DOHH2 (cell line): ENCODE data around the gene TRAF5.
A peak's percentile ranks its signal among the peaks of the same experiment; 100 is the strongest.

ENCODE experiments used
- H3F3A ChIP-seq: fragments of 200-600 bp; sonication (generic), shearing (Covaris generic); 2 replicates; pipeline ENCODE4 v1.6.0; 2016; ENCODE audit warnings: antibody characterized with exemption, mild to moderate bottlenecking; ENCODE audit not compliant: control insufficient read depth, insufficient read depth
- H3K27ac ChIP-seq: fragments of 200-600 bp; sonication (generic); 2 replicates; pipeline ENCODE4 v1.5.1; 2014; ENCODE audit warnings: low read depth, mild to moderate bottlenecking, low read length, moderate library complexity
- H3K27me3 ChIP-seq: fragments of 200-600 bp; sonication (generic); 2 replicates; pipeline ENCODE4 v1.6.1; 2014; ENCODE audit warnings: mild to moderate bottlenecking, low read length, mixed read lengths; ENCODE audit not compliant: control insufficient read depth
- H3K36me3 ChIP-seq: fragments of 200-600 bp; sonication (generic); 2 replicates; pipeline ENCODE4 v1.6.1; 2014; ENCODE audit warnings: mild to moderate bottlenecking, low read length, moderate library complexity, mixed read lengths; ENCODE audit not compliant: control insufficient read depth
- H3K4me1 ChIP-seq: fragments of 200-600 bp; sonication (generic); 2 replicates; pipeline ENCODE4 v1.6.1; 2014; ENCODE audit warnings: mild to moderate bottlenecking, low read length, mixed read lengths; ENCODE audit not compliant: control insufficient read depth
- H3K4me2 ChIP-seq: fragments of 200-600 bp; sonication (generic); 2 replicates; pipeline ENCODE4 v1.6.0; 2014; ENCODE audit warnings: mild to moderate bottlenecking, low read length, moderate library complexity
- H3K4me3 ChIP-seq: fragments of 200-600 bp; sonication (generic); 2 replicates; pipeline ENCODE4 v1.5.1; 2014; ENCODE audit warnings: mild to moderate bottlenecking, low read length, mixed read lengths
- H3K79me2 ChIP-seq: fragments of 200-600 bp; sonication (generic); 2 replicates; pipeline ENCODE4 v1.6.1; 2014; ENCODE audit warnings: mild to moderate bottlenecking, low read length, mixed read lengths; ENCODE audit not compliant: control insufficient read depth
- H3K9me2 ChIP-seq: fragments of 200-600 bp; sonication (generic); replicated peaks from 2 replicates; pipeline ENCODE4 v1.6.1; 2014; ENCODE audit warnings: mild to moderate bottlenecking, low read length, mixed read lengths; ENCODE audit not compliant: control insufficient read depth
- H3K9me3 ChIP-seq: fragments of 200-600 bp; sonication (generic); 2 replicates; pipeline ENCODE4 v1.6.1; 2014; ENCODE audit warnings: antibody characterized with exemption, low read length, mixed read lengths; ENCODE audit not compliant: control insufficient read depth, insufficient read depth
- H4K20me1 ChIP-seq: fragments of 200-600 bp; sonication (generic); 2 replicates; pipeline ENCODE4 v1.6.0; 2014; ENCODE audit warnings: low read depth, mild to moderate bottlenecking, antibody characterized with exemption, low read length, moderate library complexity; ENCODE audit not compliant: control insufficient read depth, insufficient read depth
- EZH2phosphoT487 ChIP-seq: fragments of 200-600 bp; sonication (generic); IDR thresholded peaks from 2 replicates; pipeline ENCODE4 v1.6.1; 2017; ENCODE audit warnings: borderline replicate concordance, mild to moderate bottlenecking, antibody characterized with exemption, low read length, moderate library complexity, mixed read lengths
- TF ChIP-seq, protein P1 (sequence below): fragments of 200-600 bp; sonication (generic); IDR thresholded peaks from one replicate; pipeline ENCODE4 v1.5.1; 2014; ENCODE audit warnings: antibody characterized with exemption, mild to moderate bottlenecking, low read depth, low read length; ENCODE audit not compliant: poor library complexity, severe bottlenecking

TRAF5 gene

DNA sequence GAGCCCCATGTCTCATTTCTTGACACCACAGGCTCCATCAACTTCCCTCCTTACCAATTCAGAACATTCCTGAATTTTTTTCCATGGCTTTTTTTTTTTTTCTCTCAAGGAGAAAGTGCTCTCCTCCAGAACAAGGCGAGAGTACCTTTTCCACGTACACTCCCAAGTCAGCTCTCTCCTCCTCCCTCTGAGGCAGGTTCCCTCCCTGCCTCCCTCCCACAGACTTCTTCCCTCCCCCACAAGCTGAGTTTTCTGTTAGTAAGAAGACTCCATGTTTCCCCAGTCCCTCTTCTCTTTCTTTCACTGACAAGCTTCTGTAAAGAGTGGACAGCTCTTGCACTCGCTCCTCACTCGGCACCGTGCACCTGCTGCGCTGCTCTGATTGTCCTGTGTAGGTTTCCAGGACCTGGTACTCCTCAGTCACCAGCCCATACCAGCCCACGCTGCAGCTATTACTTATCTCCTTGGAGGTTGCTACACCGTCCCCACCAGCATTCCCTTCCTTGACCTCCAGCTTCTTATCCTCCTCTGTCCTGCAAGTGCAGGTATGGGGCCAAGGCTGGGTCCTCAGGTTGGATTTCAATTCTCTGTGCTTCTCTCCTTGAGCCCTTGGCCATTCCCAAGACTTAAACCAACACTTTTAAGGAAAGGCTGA, 3.8 kb downstream of the TRAF5 start:
- TF ChIP-seq, protein P1, sequence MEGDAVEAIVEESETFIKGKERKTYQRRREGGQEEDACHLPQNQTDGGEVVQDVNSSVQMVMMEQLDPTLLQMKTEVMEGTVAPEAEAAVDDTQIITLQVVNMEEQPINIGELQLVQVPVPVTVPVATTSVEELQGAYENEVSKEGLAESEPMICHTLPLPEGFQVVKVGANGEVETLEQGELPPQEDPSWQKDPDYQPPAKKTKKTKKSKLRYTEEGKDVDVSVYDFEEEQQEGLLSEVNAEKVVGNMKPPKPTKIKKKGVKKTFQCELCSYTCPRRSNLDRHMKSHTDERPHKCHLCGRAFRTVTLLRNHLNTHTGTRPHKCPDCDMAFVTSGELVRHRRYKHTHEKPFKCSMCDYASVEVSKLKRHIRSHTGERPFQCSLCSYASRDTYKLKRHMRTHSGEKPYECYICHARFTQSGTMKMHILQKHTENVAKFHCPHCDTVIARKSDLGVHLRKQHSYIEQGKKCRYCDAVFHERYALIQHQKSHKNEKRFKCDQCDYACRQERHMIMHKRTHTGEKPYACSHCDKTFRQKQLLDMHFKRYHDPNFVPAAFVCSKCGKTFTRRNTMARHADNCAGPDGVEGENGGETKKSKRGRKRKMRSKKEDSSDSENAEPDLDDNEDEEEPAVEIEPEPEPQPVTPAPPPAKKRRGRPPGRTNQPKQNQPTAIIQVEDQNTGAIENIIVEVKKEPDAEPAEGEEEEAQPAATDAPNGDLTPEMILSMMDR: no peak
- TF ChIP-seq EZH2phosphoT487: no peak
- Histone ChIP-seq H3K9me2 (no peaks in the 10 kb centered on the region), H3K27me3 (no peaks in the 10 kb centered on the region), H3K4me3 (peak overlapping the region; percentile 88), H3K27ac (peak overlapping the region; percentile 87), H4K20me1 (no peaks in the 10 kb centered on the region), H3K9me3 (no peaks in the 10 kb centered on the region), H3F3A (peaks cover 5% of the 10 kb centered on the region), H3K4me1 (peaks cover 92% of the 10 kb centered on the region), H3K4me2 (peak overlapping the region; percentile 91), H3K36me3 (peaks cover 20% of the 10 kb centered on the region), H3K79me2 (peaks cover 91% of the 10 kb centered on the region)

DNA sequence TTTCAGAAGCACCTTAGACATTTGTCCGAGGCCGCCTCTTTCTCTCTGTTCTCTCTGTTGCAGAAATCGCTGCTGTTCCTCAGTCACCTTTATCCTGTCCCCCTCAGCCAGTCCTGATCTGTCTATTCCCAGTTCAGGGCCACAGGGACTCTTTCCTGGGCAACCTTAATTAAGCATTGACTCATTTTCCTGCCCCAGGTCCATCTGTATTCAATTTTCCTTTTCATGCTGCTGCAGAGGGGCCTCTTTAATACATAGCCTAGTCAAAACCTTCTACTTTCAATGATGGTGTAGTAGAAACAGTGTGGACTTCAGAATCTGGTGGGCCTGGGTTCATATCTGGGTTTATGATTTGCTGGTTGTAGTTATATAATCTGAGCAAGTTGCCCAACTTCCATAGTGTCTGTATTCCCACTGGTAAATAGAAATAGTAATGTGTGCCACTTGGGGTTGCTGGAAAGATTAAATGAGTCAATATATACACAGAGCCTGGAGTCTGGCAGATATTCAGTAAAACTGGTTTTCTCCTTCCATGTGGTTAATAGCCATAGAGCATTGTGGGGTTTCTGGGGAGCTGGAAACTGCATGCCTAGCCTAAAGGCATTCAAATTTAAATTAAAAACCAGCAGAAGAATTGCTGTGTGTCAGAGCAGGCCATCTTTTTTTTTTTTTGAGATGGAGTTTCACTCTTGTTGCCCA, 4.5 kb downstream of the TRAF5 start:
- H3K4me1 ChIP-seq: peaks cover 92% of the 10 kb centered on the region
- H3K79me2 ChIP-seq: peaks cover 98% of the 10 kb centered on the region
- H3K4me3 ChIP-seq: peak overlapping the region; percentile 88
- no peaks in the 10 kb centered on the region for H3K27me3 ChIP-seq
- peak overlapping the region; percentile 87 for H3K27ac ChIP-seq
- peaks cover 22% of the 10 kb centered on the region for H3K36me3 ChIP-seq
- H3F3A ChIP-seq: peaks cover 6% of the 10 kb centered on the region; the same call in 1 of the 2 replicates
- no peaks in the 10 kb centered on the region for H3K9me3 ChIP-seq
- H4K20me1 ChIP-seq: 0 out of 2 replicates have a peak, but pooled peaks cover 2% of the 10 kb centered on the region
- H3K9me2 ChIP-seq: no peaks in the 10 kb centered on the region
- TF ChIP-seq EZH2phosphoT487: no peak
- TF ChIP-seq, protein P1: no peak
- H3K4me2 ChIP-seq: peak overlapping the region; percentile 91

DNA sequence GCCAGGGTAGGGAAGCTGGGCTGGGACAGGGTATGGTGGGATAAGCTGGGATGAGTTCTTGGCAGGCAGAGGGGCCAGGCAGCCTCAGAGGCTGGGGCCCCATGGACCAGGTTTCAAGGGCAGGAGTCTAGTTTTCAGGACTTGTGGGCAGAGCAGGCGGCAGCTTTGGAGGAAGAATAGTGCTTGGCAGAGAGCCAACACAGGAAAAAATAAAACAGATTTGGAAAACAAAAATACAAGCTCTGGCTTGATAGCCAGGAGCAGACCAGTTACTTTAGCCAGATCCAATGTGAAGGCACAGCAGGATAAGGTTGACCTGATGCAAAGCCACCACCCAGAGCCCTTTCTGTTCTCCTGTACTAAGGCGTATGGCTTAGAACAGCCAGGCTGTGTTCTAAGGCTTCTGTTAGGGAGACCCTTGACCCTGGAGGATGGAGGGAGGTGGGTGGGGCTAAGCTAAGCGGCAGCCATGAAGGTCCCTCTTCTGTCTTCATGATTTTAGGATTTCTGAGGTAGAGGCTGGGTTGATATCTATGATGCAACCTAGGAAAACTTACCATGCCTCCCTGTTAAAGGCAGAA, 5.5 kb downstream of the TRAF5 start:
- Histone ChIP-seq H3K4me1 (peaks cover 98% of the 10 kb centered on the region), H3K9me3 (no peaks in the 10 kb centered on the region), H3K4me2 (peak overlapping the region; percentile 91), H4K20me1 (peaks cover 12% of the 10 kb centered on the region), H3K27ac (peak overlapping the region; percentile 10), H3K27me3 (no peaks in the 10 kb centered on the region), H3K4me3 (peak overlapping the region; percentile 34), H3F3A (peaks cover 6% of the 10 kb centered on the region; the same call in 1 of the 2 replicates), H3K36me3 (peaks cover 31% of the 10 kb centered on the region), H3K79me2 (peaks cover 100% of the 10 kb centered on the region), H3K9me2 (no peaks in the 10 kb centered on the region)
- TF ChIP-seq EZH2phosphoT487: no peak
- TF ChIP-seq, protein P1: no peak
